IMR-90 (cell line): ENCODE data around the gene NINJ2.

Experiments
- BHLHE40 ChIP-seq: fragments of 150-350 bp; IDR thresholded peaks from 2 replicates; pipeline ENCODE4 v1.6.1; 2016; ENCODE audit warnings: mild to moderate bottlenecking, low read depth, low read length
- MAZ ChIP-seq: IDR thresholded peaks from 2 replicates; pipeline ENCODE4 v1.6.1; 2012; ENCODE audit warnings: low read depth, mild to moderate bottlenecking, low read length, improper control_type of control experiment, moderate library complexity, borderline replicate concordance
- MXI1 ChIP-seq: IDR thresholded peaks from 2 replicates; pipeline ENCODE4 v1.6.1; 2012; ENCODE audit warnings: low read depth, mild to moderate bottlenecking, low read length, moderate library complexity, borderline replicate concordance
- POLR2A ChIP-seq: IDR thresholded peaks from 2 replicates; pipeline ENCODE4 v1.6.1; 2012; ENCODE audit warnings: mild to moderate bottlenecking, low read depth, low read length
- RAD21 ChIP-seq: IDR thresholded peaks from 2 replicates; pipeline ENCODE4 v1.6.1; 2012; ENCODE audit warnings: low read length, improper control_type of control experiment
- RFX5 ChIP-seq: IDR thresholded peaks from 2 replicates; pipeline ENCODE4 v1.8.0; 2012; ENCODE audit warnings: low read depth, mild to moderate bottlenecking, low read length, moderate library complexity
- SMC3 ChIP-seq: fragments of 150-350 bp; IDR thresholded peaks from 2 replicates; pipeline ENCODE4 v1.6.1; 2016; ENCODE audit warnings: low read depth, mild to moderate bottlenecking, antibody characterized with exemption, low read length, moderate library complexity
- USF2 ChIP-seq: fragments of 150-350 bp; IDR thresholded peaks from 2 replicates; pipeline ENCODE4 v1.6.1; 2017; ENCODE audit warnings: mild to moderate bottlenecking, antibody characterized with exemption, low read length, low read depth
- TF ChIP-seq, protein P1 (sequence below): conservative IDR thresholded peaks from 2 replicates; pipeline ENCODE4 v1.5.1; 2012; ENCODE audit warnings: mild to moderate bottlenecking, low read depth, low read length, improper control_type of control experiment

- TF ChIP-seq SMC3 (no peak), POLR2A (no peak), MAZ (no peak), USF2 (no peak), RAD21 (no peak), RFX5 (no peak), MXI1 (no peak), BHLHE40 (no peak)
- TF ChIP-seq, protein P1, sequence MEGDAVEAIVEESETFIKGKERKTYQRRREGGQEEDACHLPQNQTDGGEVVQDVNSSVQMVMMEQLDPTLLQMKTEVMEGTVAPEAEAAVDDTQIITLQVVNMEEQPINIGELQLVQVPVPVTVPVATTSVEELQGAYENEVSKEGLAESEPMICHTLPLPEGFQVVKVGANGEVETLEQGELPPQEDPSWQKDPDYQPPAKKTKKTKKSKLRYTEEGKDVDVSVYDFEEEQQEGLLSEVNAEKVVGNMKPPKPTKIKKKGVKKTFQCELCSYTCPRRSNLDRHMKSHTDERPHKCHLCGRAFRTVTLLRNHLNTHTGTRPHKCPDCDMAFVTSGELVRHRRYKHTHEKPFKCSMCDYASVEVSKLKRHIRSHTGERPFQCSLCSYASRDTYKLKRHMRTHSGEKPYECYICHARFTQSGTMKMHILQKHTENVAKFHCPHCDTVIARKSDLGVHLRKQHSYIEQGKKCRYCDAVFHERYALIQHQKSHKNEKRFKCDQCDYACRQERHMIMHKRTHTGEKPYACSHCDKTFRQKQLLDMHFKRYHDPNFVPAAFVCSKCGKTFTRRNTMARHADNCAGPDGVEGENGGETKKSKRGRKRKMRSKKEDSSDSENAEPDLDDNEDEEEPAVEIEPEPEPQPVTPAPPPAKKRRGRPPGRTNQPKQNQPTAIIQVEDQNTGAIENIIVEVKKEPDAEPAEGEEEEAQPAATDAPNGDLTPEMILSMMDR, result no peak
Observed at GRCh38 chr12:576615-577110, 86.6 kb downstream of the NINJ2 start.
